ENCODE measurements around the gene JPT2.

GRCh38 chr16:1712791-1713261 is 34.7 kb downstream of the JPT2 start:
- TF ChIP-seq CTCF (conservative IDR thresholded peaks at IDR 0.05; ENCODE audit: low read depth in 2 of 2), result no peak
- TF ChIP-seq EZH2 (IDR thresholded peaks at IDR 0.05; ENCODE audit: low read depth, unreplicated experiment), result no peak
- TF ChIP-seq EZH2phosphoT487 (IDR thresholded peaks at IDR 0.05; ENCODE audit: unreplicated experiment), result no peak
- TF ChIP-seq STAT1 (IDR thresholded peaks at IDR 0.05; ENCODE audit: unreplicated experiment), result no peak
- no peak for TF ChIP-seq POLR2AphosphoS5 (IDR thresholded peaks at IDR 0.05; ENCODE audit: low read depth)
- no peak for TF ChIP-seq JUNB (IDR thresholded peaks at IDR 0.05; ENCODE audit: unreplicated experiment)
- TF ChIP-seq REST (IDR thresholded peaks at IDR 0.05; ENCODE audit: unreplicated experiment), result no peak
- TF ChIP-seq ZNF331 (CRISPR knock-in tag; IDR thresholded peaks at IDR 0.05; ENCODE audit: low read depth), result no peak
